SK-N-SH (cell line): ENCODE results near the gene LARP1.

ENCODE experiments used
- CHD2 ChIP-seq: fragments of 150-350 bp; IDR thresholded peaks from 2 replicates; pipeline ENCODE4 v1.6.1; 2018; ENCODE audit warnings: low read length; ENCODE audit not compliant: partially characterized antibody
- MAX ChIP-seq: IDR thresholded peaks from 2 replicates; pipeline ENCODE4 v1.4.0; 2012; ENCODE audit warnings: low read depth
- RFX5 ChIP-seq: IDR thresholded peaks from 2 replicates; pipeline ENCODE4 v1.6.1; 2012; ENCODE audit warnings: mild to moderate bottlenecking, improper control_type of control experiment, low read length
- SMC3 ChIP-seq: IDR thresholded peaks from 2 replicates; pipeline ENCODE4 v1.6.1; 2012; ENCODE audit warnings: low read depth, low read length, improper control_type of control experiment
- TAF1 ChIP-seq: IDR thresholded peaks from 2 replicates; pipeline ENCODE4 v1.6.1; 2012; ENCODE audit warnings: low read depth, mild to moderate bottlenecking, low read length, moderate library complexity, borderline replicate concordance
- YY1 ChIP-seq: IDR thresholded peaks from 2 replicates; pipeline ENCODE4 v1.4.0; 2012; ENCODE audit warnings: low read depth, mild to moderate bottlenecking
- TF ChIP-seq, protein P1 (sequence below): IDR thresholded peaks from 2 replicates; pipeline ENCODE4 v1.6.1; 2012; ENCODE audit warnings: mild to moderate bottlenecking, low read depth, low read length, moderate library complexity
- TF ChIP-seq, protein P2 (sequence below): fragments of 200-600 bp; sonication (generic); IDR thresholded peaks from 2 replicates; pipeline ENCODE4 v1.6.1; 2017; ENCODE audit warnings: antibody characterized with exemption, mild to moderate bottlenecking, moderate library complexity

DNA sequence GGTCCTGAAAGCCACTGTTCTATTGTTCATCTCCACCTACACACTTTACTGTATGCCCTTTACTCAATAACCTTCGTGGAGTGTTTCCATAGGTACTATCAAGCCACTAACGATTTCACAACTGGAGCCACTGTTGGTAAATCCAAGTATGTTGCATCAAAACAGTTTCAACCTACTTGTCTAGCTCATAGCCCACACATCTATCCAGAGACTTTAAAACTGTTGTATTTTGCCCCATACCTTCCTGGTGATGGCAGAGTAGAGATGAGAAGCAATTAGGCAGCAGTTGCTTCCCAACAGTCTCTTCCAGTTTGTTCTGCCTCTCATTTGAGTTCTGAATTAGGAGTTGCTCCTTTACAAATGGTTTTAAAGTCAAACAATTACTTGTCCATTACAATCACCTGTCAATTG is 94.6 kb downstream of the LARP1 start:
- TF ChIP-seq, protein P1, sequence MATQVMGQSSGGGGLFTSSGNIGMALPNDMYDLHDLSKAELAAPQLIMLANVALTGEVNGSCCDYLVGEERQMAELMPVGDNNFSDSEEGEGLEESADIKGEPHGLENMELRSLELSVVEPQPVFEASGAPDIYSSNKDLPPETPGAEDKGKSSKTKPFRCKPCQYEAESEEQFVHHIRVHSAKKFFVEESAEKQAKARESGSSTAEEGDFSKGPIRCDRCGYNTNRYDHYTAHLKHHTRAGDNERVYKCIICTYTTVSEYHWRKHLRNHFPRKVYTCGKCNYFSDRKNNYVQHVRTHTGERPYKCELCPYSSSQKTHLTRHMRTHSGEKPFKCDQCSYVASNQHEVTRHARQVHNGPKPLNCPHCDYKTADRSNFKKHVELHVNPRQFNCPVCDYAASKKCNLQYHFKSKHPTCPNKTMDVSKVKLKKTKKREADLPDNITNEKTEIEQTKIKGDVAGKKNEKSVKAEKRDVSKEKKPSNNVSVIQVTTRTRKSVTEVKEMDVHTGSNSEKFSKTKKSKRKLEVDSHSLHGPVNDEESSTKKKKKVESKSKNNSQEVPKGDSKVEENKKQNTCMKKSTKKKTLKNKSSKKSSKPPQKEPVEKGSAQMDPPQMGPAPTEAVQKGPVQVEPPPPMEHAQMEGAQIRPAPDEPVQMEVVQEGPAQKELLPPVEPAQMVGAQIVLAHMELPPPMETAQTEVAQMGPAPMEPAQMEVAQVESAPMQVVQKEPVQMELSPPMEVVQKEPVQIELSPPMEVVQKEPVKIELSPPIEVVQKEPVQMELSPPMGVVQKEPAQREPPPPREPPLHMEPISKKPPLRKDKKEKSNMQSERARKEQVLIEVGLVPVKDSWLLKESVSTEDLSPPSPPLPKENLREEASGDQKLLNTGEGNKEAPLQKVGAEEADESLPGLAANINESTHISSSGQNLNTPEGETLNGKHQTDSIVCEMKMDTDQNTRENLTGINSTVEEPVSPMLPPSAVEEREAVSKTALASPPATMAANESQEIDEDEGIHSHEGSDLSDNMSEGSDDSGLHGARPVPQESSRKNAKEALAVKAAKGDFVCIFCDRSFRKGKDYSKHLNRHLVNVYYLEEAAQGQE = no peak
- TF ChIP-seq, protein P2, sequence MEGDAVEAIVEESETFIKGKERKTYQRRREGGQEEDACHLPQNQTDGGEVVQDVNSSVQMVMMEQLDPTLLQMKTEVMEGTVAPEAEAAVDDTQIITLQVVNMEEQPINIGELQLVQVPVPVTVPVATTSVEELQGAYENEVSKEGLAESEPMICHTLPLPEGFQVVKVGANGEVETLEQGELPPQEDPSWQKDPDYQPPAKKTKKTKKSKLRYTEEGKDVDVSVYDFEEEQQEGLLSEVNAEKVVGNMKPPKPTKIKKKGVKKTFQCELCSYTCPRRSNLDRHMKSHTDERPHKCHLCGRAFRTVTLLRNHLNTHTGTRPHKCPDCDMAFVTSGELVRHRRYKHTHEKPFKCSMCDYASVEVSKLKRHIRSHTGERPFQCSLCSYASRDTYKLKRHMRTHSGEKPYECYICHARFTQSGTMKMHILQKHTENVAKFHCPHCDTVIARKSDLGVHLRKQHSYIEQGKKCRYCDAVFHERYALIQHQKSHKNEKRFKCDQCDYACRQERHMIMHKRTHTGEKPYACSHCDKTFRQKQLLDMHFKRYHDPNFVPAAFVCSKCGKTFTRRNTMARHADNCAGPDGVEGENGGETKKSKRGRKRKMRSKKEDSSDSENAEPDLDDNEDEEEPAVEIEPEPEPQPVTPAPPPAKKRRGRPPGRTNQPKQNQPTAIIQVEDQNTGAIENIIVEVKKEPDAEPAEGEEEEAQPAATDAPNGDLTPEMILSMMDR = no peak
- TF ChIP-seq RFX5 (no peak), YY1 (no peak), CHD2 (no peak), TAF1 (no peak), MAX (no peak), SMC3 (no peak)
